Dendritic cell treated with granulocyte-macrophage colony-stimulating factor and Interleukin-4, amounts not matched to agents 40 ng/mL and 50 ng/mL, for 4 days (primary cell): ENCODE results near the gene MRGPRD.
"Not testable (repeated sequence)": the region's sequence is repeated elsewhere in the genome, so short reads cannot be mapped to it uniquely, and the experiment has no call there.

Experiments used
- H3K27ac Mint-ChIP-seq: one replicate; pipeline ENCODE4 v1.8.0; 2022; ENCODE audit warnings: mild to moderate bottlenecking, mixed read lengths
- H3K27me3 Mint-ChIP-seq: one replicate; pipeline ENCODE4 v1.8.0; 2022; ENCODE audit warnings: mild to moderate bottlenecking, mixed read lengths
- H3K36me3 Mint-ChIP-seq: one replicate; pipeline ENCODE4 v1.8.0; 2022; ENCODE audit warnings: low read depth, mixed read lengths
- H3K4me1 Mint-ChIP-seq: one replicate; pipeline ENCODE4 v1.8.0; 2022; ENCODE audit warnings: low read depth, mixed read lengths
- H3K4me3 Mint-ChIP-seq: one replicate; pipeline ENCODE4 v1.8.0; 2022; ENCODE audit warnings: mild to moderate bottlenecking, moderate library complexity, mixed read lengths
- H3K9me3 Mint-ChIP-seq: one replicate; pipeline ENCODE4 v1.8.0; 2022; ENCODE audit warnings: mixed read lengths
- intact Hi-C: fragments of 100-400 bp; cut with micrococcal nuclease; formaldehyde crosslinking; loops from one replicate; pipeline ENCODE4 v1.15.0; 2022

MRGPRD gene

DNA sequence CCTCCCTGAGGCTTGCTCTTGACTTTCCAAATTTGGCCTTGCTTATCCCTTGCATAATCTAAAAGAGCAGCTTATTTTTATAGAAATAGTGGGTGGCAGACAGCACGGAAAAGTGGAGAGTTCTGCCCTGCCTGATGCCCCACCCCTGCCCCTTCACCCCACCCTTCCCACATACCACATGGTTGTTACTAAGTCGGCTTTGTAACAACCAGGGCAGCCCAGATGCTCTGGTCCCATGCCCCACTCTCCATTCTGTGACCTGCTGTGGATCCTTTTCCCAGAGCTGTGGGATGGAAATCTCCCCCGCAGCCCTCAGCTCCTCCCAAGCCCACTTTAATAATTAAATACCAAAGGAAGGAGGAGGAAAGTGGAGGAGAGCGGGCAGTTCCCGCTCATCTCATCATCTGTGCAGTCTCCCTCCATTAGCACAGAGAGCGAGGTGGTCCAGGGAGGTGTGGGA, 21.4 kb upstream of the MRGPRD start:
- H3K4me1 Mint-ChIP-seq = no peaks in the 10 kb centered on the region
- peaks cover 32% of the 10 kb centered on the region for H3K27me3 Mint-ChIP-seq
- H3K9me3 Mint-ChIP-seq = no peaks in the 10 kb centered on the region
- no peaks in the 10 kb centered on the region for H3K36me3 Mint-ChIP-seq
- intact Hi-C loops = no loop called here
- H3K4me3 Mint-ChIP-seq = no peak overlapping the region
- no peak overlapping the region for H3K27ac Mint-ChIP-seq

DNA sequence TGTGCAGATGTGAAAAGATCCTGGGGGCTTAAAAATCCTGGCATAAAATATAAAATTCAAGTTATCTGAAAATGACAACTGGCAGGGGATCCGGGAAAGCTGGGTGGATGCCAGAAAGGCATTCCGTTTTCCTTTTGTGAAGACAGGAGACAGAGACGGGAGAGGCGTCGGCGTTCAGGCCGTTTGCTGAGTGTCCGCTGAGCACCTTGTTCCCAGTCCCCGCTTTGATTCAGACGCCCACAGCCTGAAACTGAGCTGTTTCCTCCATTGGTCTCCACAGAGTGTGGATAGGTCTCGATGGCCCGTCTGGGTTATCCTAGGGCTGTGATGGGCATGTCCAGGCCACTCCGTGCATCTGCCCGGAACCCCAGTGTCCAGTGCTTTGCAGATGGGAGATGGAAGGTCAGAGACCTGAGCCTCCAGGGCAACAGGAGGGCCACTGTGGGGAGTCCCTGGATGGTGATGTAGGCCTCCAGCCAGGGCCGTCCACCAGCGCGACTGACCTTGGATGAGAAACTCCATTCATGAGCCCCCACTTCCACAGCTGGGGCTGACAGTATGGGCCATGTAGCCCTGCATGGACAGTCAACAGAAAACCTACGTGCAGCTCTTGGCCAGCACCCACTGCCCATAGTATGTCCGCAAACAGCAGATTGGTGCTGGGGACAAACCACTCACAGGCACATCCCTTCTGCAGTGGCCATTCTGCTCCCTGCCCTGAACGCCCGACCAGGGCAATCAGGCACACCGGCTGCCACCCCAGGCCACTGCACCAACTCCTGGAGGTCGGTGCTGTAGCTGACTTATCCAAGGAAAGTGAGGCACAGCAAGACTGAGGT, 20.7 kb upstream of the MRGPRD start:
- Mint-ChIP-seq H3K36me3 (no peaks in the 10 kb centered on the region), H3K27ac (no peak overlapping the region), H3K4me1 (no peaks in the 10 kb centered on the region), H3K4me3 (no peak overlapping the region), H3K9me3 (no peaks in the 10 kb centered on the region), H3K27me3 (peaks cover 34% of the 10 kb centered on the region)
- intact Hi-C loops = no loop called here

DNA sequence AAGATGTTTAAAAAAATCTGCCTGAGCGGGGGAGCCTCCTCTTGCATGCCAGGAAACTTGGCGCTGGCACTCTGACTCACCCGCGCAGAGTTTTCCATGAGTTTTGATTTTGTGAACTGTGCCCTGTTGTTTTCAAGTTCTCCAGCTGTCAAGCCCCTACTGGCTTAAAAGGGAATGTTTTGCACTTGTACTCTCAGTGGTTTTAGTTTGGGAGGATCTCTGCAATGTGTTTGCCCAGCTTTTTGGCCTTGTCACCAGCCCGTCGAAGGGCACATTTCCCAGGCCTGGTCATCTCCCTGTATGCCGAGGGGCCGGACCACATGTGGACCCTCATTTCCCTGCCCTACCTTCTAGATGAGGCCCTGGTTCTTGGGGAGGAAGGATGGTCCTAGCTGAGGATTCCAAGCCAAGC, 20.1 kb upstream of the MRGPRD start:
- H3K27me3 Mint-ChIP-seq = peaks cover 30% of the 10 kb centered on the region
- no peak overlapping the region for H3K4me3 Mint-ChIP-seq
- H3K27ac Mint-ChIP-seq = no peak overlapping the region
- H3K4me1 Mint-ChIP-seq = no peaks in the 10 kb centered on the region
- no peaks in the 10 kb centered on the region for H3K9me3 Mint-ChIP-seq
- intact Hi-C loops = no loop called here
- no peaks in the 10 kb centered on the region for H3K36me3 Mint-ChIP-seq

DNA sequence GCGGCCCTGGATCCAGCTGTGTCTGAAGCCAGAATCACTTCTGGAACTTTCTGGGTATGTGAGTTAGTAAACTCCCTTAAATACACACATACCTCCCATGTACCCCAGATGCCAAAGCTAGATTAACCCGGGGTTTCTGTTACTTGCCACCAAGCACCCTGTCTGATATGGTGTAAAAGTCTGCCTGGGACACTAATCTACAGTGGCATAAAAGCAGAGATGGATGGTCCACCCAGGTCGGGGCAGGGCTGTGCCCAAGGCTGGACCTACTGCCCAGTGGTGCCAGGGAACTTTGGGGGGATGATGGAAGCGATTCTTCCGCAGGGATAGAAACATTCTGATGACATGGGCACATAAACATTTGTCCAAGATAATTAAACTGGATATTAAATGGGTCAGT, 19.6 kb upstream of the MRGPRD start:
- intact Hi-C loops = no loop called here
- H3K27ac Mint-ChIP-seq = no peak overlapping the region
- no peaks in the 10 kb centered on the region for H3K4me1 Mint-ChIP-seq
- no peak overlapping the region for H3K4me3 Mint-ChIP-seq
- H3K9me3 Mint-ChIP-seq = no peaks in the 10 kb centered on the region
- H3K36me3 Mint-ChIP-seq = no peaks in the 10 kb centered on the region
- peaks cover 25% of the 10 kb centered on the region for H3K27me3 Mint-ChIP-seq

DNA sequence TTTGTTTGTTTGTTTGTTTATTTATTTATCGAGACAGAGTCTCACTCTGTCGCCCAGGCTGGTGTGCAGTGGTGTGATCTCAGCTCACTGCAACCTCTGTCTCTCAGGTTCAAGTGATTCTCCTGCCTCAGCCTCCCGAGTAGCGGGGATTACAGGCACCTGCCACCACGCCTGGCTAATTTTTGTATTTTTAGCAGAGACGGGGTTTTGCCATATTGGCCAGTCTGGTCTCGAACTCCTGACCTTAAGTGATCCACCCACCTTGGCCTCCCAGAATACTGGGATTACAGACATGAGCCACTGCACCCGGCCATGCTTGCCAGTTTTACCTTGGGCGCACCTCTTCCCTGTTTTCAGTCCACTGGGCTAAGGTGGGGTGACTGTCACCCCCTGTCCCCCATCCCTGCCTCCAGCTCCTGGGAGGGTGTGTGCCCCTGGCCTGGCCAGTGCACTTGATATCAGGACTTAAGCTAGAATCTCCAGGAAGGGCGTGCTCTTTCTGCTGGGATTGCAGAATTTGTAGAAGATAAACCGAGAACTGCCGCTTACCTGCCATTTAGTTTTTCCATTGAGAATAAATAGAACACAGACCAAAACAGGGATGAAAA, 19.1 kb upstream of the MRGPRD start:
- H3K36me3 Mint-ChIP-seq, intact Hi-C loops, H3K4me1 Mint-ChIP-seq, H3K27ac Mint-ChIP-seq, H3K4me3 Mint-ChIP-seq, H3K9me3 Mint-ChIP-seq: not testable (repeated sequence)
- H3K27me3 Mint-ChIP-seq = peaks cover 21% of the 10 kb centered on the region

DNA sequence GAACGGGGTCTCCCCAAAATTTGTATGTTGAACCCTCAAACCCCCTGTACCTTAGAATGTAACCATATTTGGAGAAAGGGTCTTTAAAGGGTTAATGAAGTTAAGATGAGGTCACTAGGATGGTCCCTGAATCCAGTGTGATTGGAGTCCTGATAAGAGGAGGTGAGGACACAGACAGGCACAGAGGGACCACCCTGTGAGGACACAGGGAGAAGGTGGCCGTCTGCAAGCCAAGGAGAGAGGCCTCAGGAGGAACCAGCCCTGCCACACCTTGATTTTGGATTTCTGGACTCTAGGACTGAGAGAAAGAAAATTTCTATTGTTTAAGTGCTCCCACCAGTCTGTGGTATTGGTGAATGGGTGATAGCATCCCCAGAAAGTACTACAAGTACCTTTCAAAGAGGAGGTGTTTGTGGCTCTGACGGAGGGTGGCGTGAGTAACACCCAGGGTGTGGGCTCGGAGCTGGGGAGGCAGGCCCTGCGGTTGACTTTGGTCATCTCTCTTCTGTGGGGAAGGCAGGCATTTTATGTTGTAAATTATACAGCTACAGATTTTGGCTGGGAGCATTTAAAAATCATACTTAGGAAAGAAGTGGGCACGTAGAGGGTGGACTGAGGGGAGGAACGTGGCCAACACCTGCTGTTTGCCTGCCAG, 18.4 kb upstream of the MRGPRD start:
- no peaks in the 10 kb centered on the region for H3K36me3 Mint-ChIP-seq
- no peak overlapping the region for H3K27ac Mint-ChIP-seq
- H3K9me3 Mint-ChIP-seq = no peaks in the 10 kb centered on the region
- H3K4me3 Mint-ChIP-seq = no peak overlapping the region
- intact Hi-C loops = no loop called here
- no peaks in the 10 kb centered on the region for H3K4me1 Mint-ChIP-seq
- H3K27me3 Mint-ChIP-seq = peaks cover 21% of the 10 kb centered on the region

DNA sequence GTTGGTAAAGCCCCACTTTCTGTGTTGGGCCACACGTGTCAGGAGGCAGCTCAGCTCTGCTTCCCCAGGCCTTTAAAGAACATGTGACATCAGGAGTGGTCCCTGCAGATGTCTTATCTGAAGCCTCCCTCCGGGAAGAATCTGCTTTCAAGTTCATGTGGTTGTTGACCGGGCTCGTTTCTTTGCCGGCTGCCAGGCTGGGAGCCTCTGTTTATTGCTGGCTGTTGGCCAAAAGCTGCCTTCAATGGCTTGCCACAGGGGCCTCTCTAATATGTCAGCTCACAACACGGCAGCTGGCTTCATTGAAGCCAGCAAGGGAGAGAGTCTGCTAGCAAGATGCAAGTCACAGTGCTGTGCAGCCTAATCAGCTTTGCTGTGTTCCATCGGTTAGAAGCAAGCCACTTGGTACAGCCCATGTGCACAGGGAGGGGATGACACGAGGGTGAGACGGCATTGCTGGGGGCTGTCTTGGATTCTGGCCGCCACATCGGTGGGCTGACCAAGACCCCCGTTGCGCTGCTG, 17.7 kb upstream of the MRGPRD start:
- H3K27me3 Mint-ChIP-seq = peaks cover 24% of the 10 kb centered on the region
- H3K4me3 Mint-ChIP-seq = no peak overlapping the region
- H3K27ac Mint-ChIP-seq = no peak overlapping the region
- H3K9me3 Mint-ChIP-seq = no peaks in the 10 kb centered on the region
- intact Hi-C loops = no loop called here
- H3K36me3 Mint-ChIP-seq = no peaks in the 10 kb centered on the region
- H3K4me1 Mint-ChIP-seq = no peaks in the 10 kb centered on the region

DNA sequence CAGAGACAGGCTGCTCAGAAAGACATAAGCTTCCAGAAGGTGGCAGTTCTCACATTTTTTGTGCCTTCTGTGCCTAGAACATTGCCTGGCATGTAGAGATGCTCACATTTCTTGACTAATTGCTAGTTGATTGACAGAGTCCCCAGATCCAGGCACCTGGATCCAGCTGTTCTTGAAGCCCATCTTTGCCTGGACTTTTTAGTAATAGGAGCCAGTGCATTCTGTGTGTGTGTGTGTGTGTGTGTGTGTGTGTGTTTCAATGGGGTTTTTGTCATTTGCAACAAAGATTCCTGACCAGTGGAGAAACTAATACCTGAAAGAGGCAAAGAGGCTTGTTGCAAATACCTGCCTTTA, 17.2 kb upstream of the MRGPRD start:
- no peaks in the 10 kb centered on the region for H3K4me1 Mint-ChIP-seq
- no peak overlapping the region for H3K4me3 Mint-ChIP-seq
- no peak overlapping the region for H3K27ac Mint-ChIP-seq
- intact Hi-C loops = no loop called here
- H3K36me3 Mint-ChIP-seq = no peaks in the 10 kb centered on the region
- H3K27me3 Mint-ChIP-seq = peaks cover 27% of the 10 kb centered on the region
- no peaks in the 10 kb centered on the region for H3K9me3 Mint-ChIP-seq

DNA sequence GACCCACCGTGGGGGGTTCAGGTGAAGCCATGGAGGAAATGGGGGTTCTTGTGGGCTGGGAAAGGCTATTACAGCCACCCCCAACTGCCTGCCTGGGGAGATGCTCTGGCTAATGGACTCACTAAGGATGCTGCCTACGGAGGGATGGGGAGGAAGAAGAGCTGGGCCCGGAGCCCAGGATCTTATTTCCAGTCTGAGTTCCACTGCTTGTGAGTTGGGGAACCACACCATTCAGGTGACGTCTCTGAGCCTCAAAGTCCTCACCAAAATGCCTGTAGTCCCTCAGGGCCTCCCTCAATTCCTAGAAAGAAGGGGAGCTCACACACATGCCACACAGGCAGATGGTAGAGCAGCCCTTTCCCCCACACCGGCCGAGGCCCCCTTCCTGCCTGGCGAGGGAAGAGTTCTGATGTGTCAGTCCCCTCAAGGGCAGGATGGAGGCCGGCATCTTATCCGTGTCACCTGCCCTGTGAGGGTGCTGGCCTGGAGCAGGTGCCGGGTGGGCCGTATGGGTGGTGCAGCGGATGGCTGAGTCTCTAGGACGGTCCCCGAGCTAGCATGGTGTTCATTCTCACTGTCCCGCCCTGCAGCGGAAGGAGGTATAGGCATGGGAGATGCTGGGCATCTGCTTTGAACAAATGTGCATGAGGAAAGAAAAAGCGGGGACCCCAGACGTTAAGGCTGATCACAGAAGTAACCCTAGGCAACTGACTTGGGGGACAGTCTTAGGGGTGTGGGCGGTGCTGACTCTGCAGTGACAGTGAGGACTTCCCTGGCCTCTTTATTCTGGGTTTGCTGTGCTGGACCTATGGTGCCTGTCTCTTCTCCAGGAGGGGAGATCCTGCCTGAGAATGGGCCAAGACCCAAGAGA, 16.6 kb upstream of the MRGPRD start:
- intact Hi-C loops = no loop called here
- Mint-ChIP-seq H3K36me3 (no peaks in the 10 kb centered on the region), H3K27me3 (peaks cover 31% of the 10 kb centered on the region)

DNA sequence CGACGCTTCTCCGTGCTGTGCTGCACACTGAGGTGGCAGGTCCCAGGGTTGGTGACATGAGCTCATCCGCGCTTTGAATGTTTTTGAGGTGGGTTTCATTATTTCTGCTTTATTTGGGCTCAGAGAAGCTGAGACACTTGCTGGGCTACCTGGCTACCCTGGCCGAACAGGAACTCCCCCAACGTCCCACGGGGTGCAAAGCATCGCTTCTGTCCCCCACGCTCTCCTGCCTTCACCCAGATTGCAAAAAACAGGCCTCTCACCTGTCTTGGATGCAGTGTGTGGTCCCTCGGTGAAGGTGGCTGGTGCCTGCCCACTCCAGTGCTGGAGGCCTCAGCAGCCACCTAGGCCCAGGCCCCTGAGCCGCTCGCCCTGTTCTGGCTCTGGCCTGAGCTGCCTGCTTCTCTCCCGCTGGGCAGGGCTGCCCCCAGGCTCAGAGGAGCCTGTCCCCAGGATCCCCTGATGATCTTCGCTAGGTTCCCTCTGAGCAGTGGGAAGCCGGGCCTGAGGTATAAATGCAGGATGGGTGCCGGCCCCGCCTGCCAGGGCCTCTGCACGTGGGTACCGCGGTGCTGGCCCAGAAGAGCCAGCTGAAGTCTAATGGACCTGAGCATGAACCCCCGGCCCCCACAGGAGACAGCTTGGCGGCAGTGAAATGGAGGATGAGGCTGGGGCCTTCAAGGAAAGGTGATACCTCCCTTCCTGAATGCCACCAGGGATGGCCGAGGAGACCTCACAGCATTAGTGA, 15.8 kb upstream of the MRGPRD start:
- H3K4me1 Mint-ChIP-seq = no peaks in the 10 kb centered on the region
- no peaks in the 10 kb centered on the region for H3K9me3 Mint-ChIP-seq
- H3K4me3 Mint-ChIP-seq = no peak overlapping the region
- intact Hi-C loops = no loop called here
- no peaks in the 10 kb centered on the region for H3K36me3 Mint-ChIP-seq
- no peak overlapping the region for H3K27ac Mint-ChIP-seq
- peaks cover 36% of the 10 kb centered on the region for H3K27me3 Mint-ChIP-seq

More for the DNA sequence above, 16.6 kb upstream of the MRGPRD start:
- no peak overlapping the region for H3K27ac Mint-ChIP-seq
- no peak overlapping the region for H3K4me3 Mint-ChIP-seq
- H3K4me1 Mint-ChIP-seq = no peaks in the 10 kb centered on the region
- no peaks in the 10 kb centered on the region for H3K9me3 Mint-ChIP-seq

DNA sequence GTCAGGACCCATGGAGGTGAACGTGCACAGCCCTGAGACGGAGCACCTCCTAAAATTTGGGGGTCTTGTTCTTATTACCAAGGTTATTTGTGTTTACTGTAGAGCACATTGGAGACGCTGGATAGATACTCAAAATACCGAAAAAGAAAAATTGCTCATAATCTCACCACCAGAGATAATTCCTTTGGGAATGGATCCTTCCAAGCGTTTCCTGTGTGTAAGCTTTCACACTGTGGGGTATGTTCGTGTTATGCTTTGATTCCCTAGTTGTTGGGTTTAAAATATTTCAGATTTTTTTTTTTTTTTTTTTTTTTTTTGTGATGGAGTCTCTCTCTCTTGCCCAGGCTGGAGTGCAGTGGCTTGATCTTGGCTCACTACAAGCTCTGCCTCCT, 14.1 kb upstream of the MRGPRD start:
- no peaks in the 10 kb centered on the region for H3K36me3 Mint-ChIP-seq
- no peak overlapping the region for H3K27ac Mint-ChIP-seq
- no peak overlapping the region for H3K4me3 Mint-ChIP-seq
- intact Hi-C loops = no loop called here
- no peaks in the 10 kb centered on the region for H3K9me3 Mint-ChIP-seq
- H3K27me3 Mint-ChIP-seq = peaks cover 40% of the 10 kb centered on the region
- H3K4me1 Mint-ChIP-seq = no peaks in the 10 kb centered on the region

DNA sequence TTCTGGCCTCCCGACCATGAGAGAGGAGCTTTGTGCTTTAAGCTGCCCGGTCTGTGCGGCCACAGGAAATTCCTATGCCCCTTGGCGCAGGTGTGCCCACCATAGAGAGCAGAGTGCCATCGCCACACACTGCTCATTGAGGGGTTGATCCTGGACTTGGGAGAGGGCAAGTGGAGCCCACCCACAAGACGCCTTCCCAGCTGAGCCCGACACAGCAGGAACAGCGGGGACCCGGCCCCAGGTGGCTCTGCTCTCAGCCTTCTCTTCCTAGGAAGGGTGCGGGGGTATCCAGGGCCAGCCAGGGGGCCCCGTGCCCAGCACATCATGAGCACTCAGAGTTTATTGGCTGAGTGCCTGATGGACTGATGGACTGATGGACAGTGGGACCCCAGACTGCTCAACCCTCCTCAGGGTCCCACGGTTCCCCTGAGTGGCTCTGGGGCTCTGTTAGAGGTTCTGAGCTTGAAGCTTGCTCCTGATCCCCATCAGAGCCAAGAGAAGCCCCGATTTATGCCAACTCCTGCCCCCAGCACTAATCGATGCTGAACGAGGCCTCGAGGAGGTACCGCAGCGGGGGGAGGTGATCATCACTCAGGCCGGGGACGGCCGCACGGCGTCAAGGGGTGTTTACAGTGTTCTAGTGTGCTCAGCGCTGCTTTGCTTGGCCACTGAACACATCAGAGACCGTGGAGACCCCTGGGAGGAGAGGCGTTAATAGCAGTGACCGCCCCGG, 13.5 kb upstream of the MRGPRD start:
- H3K9me3 Mint-ChIP-seq = no peaks in the 10 kb centered on the region
- H3K27me3 Mint-ChIP-seq = peaks cover 44% of the 10 kb centered on the region
- no peaks in the 10 kb centered on the region for H3K4me1 Mint-ChIP-seq
- H3K4me3 Mint-ChIP-seq = no peak overlapping the region
- intact Hi-C loops = no loop called here
- no peak overlapping the region for H3K27ac Mint-ChIP-seq
- H3K36me3 Mint-ChIP-seq = no peaks in the 10 kb centered on the region

DNA sequence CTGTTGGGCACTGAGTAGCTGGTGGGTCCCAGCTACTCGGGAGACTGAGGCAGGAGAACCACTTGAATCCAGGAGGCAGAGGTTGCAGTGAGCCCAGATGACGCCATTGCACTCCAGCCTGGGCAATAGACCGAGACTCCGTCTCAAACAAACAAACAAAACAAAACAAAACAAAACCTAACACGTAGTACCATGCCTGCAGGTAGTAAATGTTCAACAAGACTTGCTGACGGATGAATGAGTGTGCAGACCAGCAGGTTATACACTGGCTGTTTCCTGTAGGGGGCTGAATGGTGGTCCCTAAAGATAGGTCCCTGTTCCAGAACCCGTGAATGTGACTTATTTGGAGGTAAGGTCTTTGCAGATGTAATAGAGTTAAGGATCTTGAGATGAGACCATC, 12.8 kb upstream of the MRGPRD start:
- Mint-ChIP-seq H3K36me3 (no peaks in the 10 kb centered on the region), H3K27ac (no peak overlapping the region), H3K27me3 (peaks cover 42% of the 10 kb centered on the region), H3K4me1 (no peaks in the 10 kb centered on the region), H3K9me3 (no peaks in the 10 kb centered on the region), H3K4me3 (no peak overlapping the region)
- intact Hi-C loops = no loop called here
